Measurements from ENCODE around the gene TFEB.

Gene TFEB

GRCh38 chr6:41704656-41705310, 30.6 kb downstream of the TFEB start:
- DNase-seq, result no peak

GRCh38 chr6:41704028-41704427, 31.4 kb downstream of the TFEB start:
- no peak for DNase-seq

GRCh38 chr6:41702771-41703494, 32.5 kb downstream of the TFEB start:
- DNase-seq, result no peak

GRCh38 chr6:41702089-41702745, 33.2 kb downstream of the TFEB start:
- DNase-seq, result no peak

- DNase-seq, result no peak
These were observed 34.7 kb downstream of the TFEB start for GRCh38 chr6:41700463-41701347.

- no peak for DNase-seq
These were observed 36.3 kb downstream of the TFEB start for GRCh38 chr6:41699063-41699462.

GRCh38 chr6:41697861-41698781, 37.3 kb downstream of the TFEB start:
- peak; percentile 65 for DNase-seq

- no peak for DNase-seq
These were observed 38.6 kb downstream of the TFEB start for GRCh38 chr6:41696788-41697187.

- no peak for DNase-seq
These were observed 39.6 kb downstream of the TFEB start for GRCh38 chr6:41695825-41696224.

- no peak for DNase-seq
These were observed 40.4 kb downstream of the TFEB start for GRCh38 chr6:41694815-41695526.

GRCh38 chr6:41693281-41694240, 41.8 kb downstream of the TFEB start:
- DNase-seq, result no peak

- DNase-seq, result no peak
These were observed 42.7 kb downstream of the TFEB start for GRCh38 chr6:41692730-41693129.

- no peak for DNase-seq
These were observed 43.2 kb downstream of the TFEB start for GRCh38 chr6:41692080-41692675.

GRCh38 chr6:41691426-41692079, 43.9 kb downstream of the TFEB start:
- DNase-seq, result no peak

GRCh38 chr6:41690541-41691330, 44.7 kb downstream of the TFEB start:
- peak; percentile 10 for DNase-seq

GRCh38 chr6:41689171-41690008, 46.0 kb downstream of the TFEB start:
- peak; percentile 37 for DNase-seq

Measured in right forelimb (tissue), 1 donor.